K562 (cell line): ENCODE data around the gene PTP4A2. TPM values are rescaled to one million over a fixed set of nuclear protein-coding genes. Genes with fewer than 3 reads are reported as not detected.
A peak's percentile ranks its signal among the peaks of the same experiment; 100 is the strongest.

Experiments
- ATAC-seq: fragments of 200-7000 bp; cut with Tn5 transposase; 3 replicates; pipeline ENCODE4 v1.9.1; 2020; ENCODE audit warnings: moderate library complexity
- BruUV-seq: library from RNA; stranded (reverse); fragments of 400-500 nt; replicated peaks from 2 replicates; lab custom pipeline; 2021; lab: Mats Ljungman, UMichigan
- CTCF ChIA-PET: fragments of 300-600 bp; formaldehyde crosslinking; extraction: SDS; loops from one replicate; lab custom pipeline; 2021; ENCODE audit warnings: low intra/inter-chr PET ratio; lab: Yijun Ruan, JAX
- POLR2A ChIA-PET: fragments of 300-600, 350-650 bp; sonication (Branson Sonifier 250); formaldehyde crosslinking; extraction: SDS; loops from one replicate; lab custom pipeline; 2021; ENCODE audit warnings: antibody characterized with exemption, inconsistent platforms; lab: Yijun Ruan, JAX
- DNase-seq, 4 experiments: peaks; one replicate each; pipeline versions ENCODE4 v3.0.0 to v3.0.0-alpha.2; 2011 to 2018; ENCODE audit warnings: low spot score in 3 of 4, mixed read lengths in 3 of 4; ENCODE audit errors: extremely low read depth in 1 of 4
- FAIRE-seq: peaks from 2 replicates; lab custom pipeline; 2011; peaks lifted over from hg19 to GRCh38; lab: Jason Lieb, UNC
- H2AFZ ChIP-seq: 2 replicates; pipeline ENCODE4 v1.6.0; 2011; ENCODE audit warnings: low read depth, low read length, control low read depth, inconsistent platforms
- H3K27ac ChIP-seq: fragments of 200-600 bp; 3 replicates; pipeline ENCODE4 v1.8.0; 2011; ENCODE audit warnings: low read depth, mild to moderate bottlenecking, control low read depth, inconsistent platforms, low read length, moderate library complexity, mixed read lengths; ENCODE audit errors: extremely low read depth
- H3K27me3 ChIP-seq, 2 experiments: fragments of 300-600 bp in 1 of 2; 2 replicates in 1 of 2; 3 replicates in 1 of 2; pipeline versions ENCODE4 v1.6.0 to v1.8.0; 2011; ENCODE audit warnings: inconsistent platforms in 2 of 2, low read length in 2 of 2, mild to moderate bottlenecking in 1 of 2, mixed read lengths in 1 of 2, moderate library complexity in 1 of 2; ENCODE audit not compliant: control insufficient read depth in 2 of 2, insufficient read depth in 2 of 2
- H3K36me3 ChIP-seq: fragments of 300-600 bp; 3 replicates; pipeline ENCODE4 v1.8.0; 2011; ENCODE audit warnings: mild to moderate bottlenecking, low read length, inconsistent platforms; ENCODE audit not compliant: control insufficient read depth, insufficient read depth
- H3K4me1 ChIP-seq, 2 experiments: fragments of 200-600 bp in 1 of 2; replicated peaks in 1 of 2; 2 replicates in 1 of 2; 3 replicates in 1 of 2; pipeline versions ENCODE4 v1.5.1 to v1.8.0; 2011; ENCODE audit warnings: inconsistent platforms in 2 of 2, low read length in 2 of 2, mild to moderate bottlenecking in 1 of 2, mixed read lengths in 1 of 2, moderate library complexity in 1 of 2; ENCODE audit not compliant: control insufficient read depth in 2 of 2, insufficient read depth in 2 of 2
- H3K4me2 ChIP-seq: 2 replicates; pipeline ENCODE4 v1.6.1; 2011; ENCODE audit warnings: low read length, control low read depth, inconsistent platforms, mixed read lengths; ENCODE audit not compliant: insufficient read depth
- H3K4me3 ChIP-seq: fragments of 200-600 bp; sonication (generic), shearing (Covaris generic); 2 replicates; pipeline ENCODE4 v1.5.1; 2016; ENCODE audit warnings: control low read depth, inconsistent platforms
- H3K79me2 ChIP-seq: fragments of 200-600 bp; 3 replicates; pipeline ENCODE4 v1.8.0; 2011; ENCODE audit warnings: low read length, inconsistent platforms; ENCODE audit not compliant: control insufficient read depth, insufficient read depth
- H3K9ac ChIP-seq, 2 experiments: 2 replicates each; pipeline versions ENCODE4 v1.6.0 to v1.6.1; 2011; ENCODE audit warnings: low read depth in 2 of 2, low read length in 2 of 2, control low read depth in 1 of 2, inconsistent platforms in 1 of 2, mild to moderate bottlenecking in 1 of 2, mixed read lengths in 1 of 2; ENCODE audit not compliant: insufficient read depth in 1 of 2
- H3K9me1 ChIP-seq: one replicate; pipeline ENCODE4 v1.6.0; 2011; ENCODE audit warnings: inconsistent platforms, mild to moderate bottlenecking, low read length, moderate library complexity; ENCODE audit not compliant: control insufficient read depth, insufficient read depth
- H3K9me3 ChIP-seq: replicated peaks from 2 replicates; pipeline ENCODE4 v1.5.1; 2011; ENCODE audit warnings: low read depth, low read length, inconsistent platforms; ENCODE audit not compliant: control insufficient read depth, insufficient read depth
- H4K20me1 ChIP-seq: replicated peaks from 2 replicates; pipeline ENCODE4 v1.6.1; 2011; ENCODE audit warnings: low read length, inconsistent platforms, mixed read lengths; ENCODE audit not compliant: control insufficient read depth, insufficient read depth
- BCOR ChIP-seq: fragments of 450-650 bp; IDR thresholded peaks from 2 replicates; pipeline ENCODE4 v1.6.1; 2016
- FOXJ2 ChIP-seq: fragments of 200-800 bp; sonication (Bioruptor generic); IDR thresholded peaks from 2 replicates; pipeline ENCODE4 v1.6.1; 2016; ENCODE audit warnings: missing genetic modification characterization, missing compliant biosample characterization
- GATA2 ChIP-seq: sonication (generic); formaldehyde crosslinking; IDR thresholded peaks from 2 replicates; pipeline ENCODE4 v1.4.0; 2020; ENCODE audit warnings: mild to moderate bottlenecking, missing genetic modification reagents
- RBM25 ChIP-seq: fragments of 200-400 bp; formaldehyde crosslinking; IDR thresholded peaks from 2 replicates; pipeline ENCODE4 v1.6.1; 2018; ENCODE audit warnings: low read length, low read depth, moderate library complexity; ENCODE audit not compliant: severe bottlenecking
- SMARCE1 ChIP-seq: fragments of 450-650 bp; IDR thresholded peaks from 2 replicates; pipeline ENCODE4 v1.7.1; 2016; ENCODE audit warnings: mild to moderate bottlenecking
- SMC3 ChIP-seq: conservative IDR thresholded peaks from 2 replicates; pipeline ENCODE4 v1.6.1; 2011; ENCODE audit warnings: low read depth, low read length, improper control_type of control experiment; ENCODE audit not compliant: insufficient read depth
- STAT5A ChIP-seq: IDR thresholded peaks from 2 replicates; pipeline ENCODE4 v1.6.1; 2012; ENCODE audit warnings: low read length, inconsistent platforms, borderline replicate concordance
- TAF7 ChIP-seq: fragments of 450-650 bp; IDR thresholded peaks from 2 replicates; pipeline ENCODE4 v1.6.1; 2016; ENCODE audit warnings: missing genetic modification characterization, missing compliant biosample characterization
- ZC3H4 ChIP-seq: sonication (generic); formaldehyde crosslinking; IDR thresholded peaks from 2 replicates; pipeline ENCODE4 v1.9.0; 2021; ENCODE audit warnings: missing genetic modification reagents, borderline replicate concordance
- WGBS: fragments of 100-300 bp; shearing (Covaris generic); methylation state at CpG from one replicate; pipeline ENCODE4 v1.1.6; 2016; ENCODE audit warnings: low coverage, mixed read lengths; ENCODE audit not compliant: insufficient coverage; ENCODE audit errors: missing lambda C conversion rate; 5-methylcytosine and 5-hydroxymethylcytosine counted together
- in situ Hi-C: fragments of 300-500 bp; cut with MboI; formaldehyde crosslinking; loops from 4 replicates; pipeline ENCODE4 v1.15.0; 2018; ENCODE audit warnings: inconsistent platforms, mixed read lengths
- intact Hi-C: fragments of 100-400 bp; cut with micrococcal nuclease; formaldehyde crosslinking; loops from 2 replicates; pipeline ENCODE4 v1.14.2; 2022
- polyA plus RNA-seq, 8 experiments: library from polyadenylated mRNA; depleted of rRNA in 4 of 8; stranded (reverse) in 5 of 8; unstranded in 3 of 8; fragments of >200 nt; fragmentation: Nextera tagmentation in 2 of 8; fragmentation: Illumina TruSeq in 1 of 8; extraction: Ambion mirVana in 2 of 8; extraction: Trizol in 1 of 8; gene quantifications; 2 replicates each; pipeline versions ENCODE4 v1.2.1 to v1.2.3, GENCODE V29; 2011 to 2014; ENCODE audit warnings: inconsistent platforms in 1 of 8, missing spikeins in 1 of 8
- total RNA-seq, 7 experiments: library from RNA; depleted of rRNA in 6 of 7; stranded (reverse); fragments of >200 nt in 6 of 7; fragmentation: Illumina TruSeq in 2 of 7; extraction: Trizol in 2 of 7; gene quantifications; 2 replicates each; pipeline versions ENCODE4 v1.2.1 to v1.2.3, GENCODE V29; 2011 to 2021; ENCODE audit warnings: low replicate concordance in 1 of 7
- TF ChIP-seq, protein P1 (sequence below): IDR thresholded peaks from 2 replicates; pipeline ENCODE4 v1.6.1; 2011; ENCODE audit not compliant: insufficient read length; ENCODE audit errors: extremely low read depth
- TF ChIP-seq, protein P2 (sequence below): fragments of 450-650 bp; IDR thresholded peaks from 2 replicates; pipeline ENCODE4 v1.6.1; 2016; ENCODE audit warnings: low read depth
- TF ChIP-seq, protein P3 (sequence below): sonication (generic); formaldehyde crosslinking; IDR thresholded peaks from 2 replicates; pipeline ENCODE4 v1.4.0; 2020; ENCODE audit warnings: mild to moderate bottlenecking, missing genetic modification reagents

PTP4A2 gene
- total and polyA plus RNA-seq, 9 of the 15 experiments (the other 6 are each of a cell fraction or from before 2014, with no cell fraction given), result 197 to 870 (median 480) TPM

DNA sequence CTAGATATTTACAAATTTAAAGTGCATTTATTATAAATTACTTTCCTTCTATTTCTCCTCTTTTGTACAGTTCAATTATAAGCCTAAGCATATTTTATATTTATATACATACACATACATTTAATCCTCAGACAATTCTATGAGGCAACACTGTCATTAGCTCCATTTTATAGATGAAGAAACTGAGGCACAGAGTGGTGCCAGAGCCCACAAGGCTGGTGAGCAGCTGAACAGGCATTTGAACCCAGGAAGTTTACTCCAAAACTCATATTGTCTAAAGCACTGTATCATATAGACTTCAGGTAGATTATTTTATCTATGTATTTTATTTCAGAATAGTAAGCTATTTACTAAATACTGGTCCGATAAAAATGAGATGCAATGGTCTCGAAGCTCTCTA is 52.3 kb downstream of the PTP4A2 start:
- intact Hi-C loops, result no loop called here
- peaks cover 4% of the 10 kb centered on the region; the same call in 1 of the 2 replicates for H3K9me3 ChIP-seq
- TF ChIP-seq, protein P1, sequence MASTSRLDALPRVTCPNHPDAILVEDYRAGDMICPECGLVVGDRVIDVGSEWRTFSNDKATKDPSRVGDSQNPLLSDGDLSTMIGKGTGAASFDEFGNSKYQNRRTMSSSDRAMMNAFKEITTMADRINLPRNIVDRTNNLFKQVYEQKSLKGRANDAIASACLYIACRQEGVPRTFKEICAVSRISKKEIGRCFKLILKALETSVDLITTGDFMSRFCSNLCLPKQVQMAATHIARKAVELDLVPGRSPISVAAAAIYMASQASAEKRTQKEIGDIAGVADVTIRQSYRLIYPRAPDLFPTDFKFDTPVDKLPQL, result no peak
- TF ChIP-seq SMC3 (no peak), FOXJ2 (no peak), BCOR (peak; percentile 12; the same call in 1 of the 2 replicates), ZC3H4 (CRISPR knock-in tag) (no peak), SMARCE1 (no peak), RBM25 (peak; percentile 92), TAF7 (tag) (no peak), GATA2 (no peak), STAT5A (no peak)
- TF ChIP-seq, protein P2, sequence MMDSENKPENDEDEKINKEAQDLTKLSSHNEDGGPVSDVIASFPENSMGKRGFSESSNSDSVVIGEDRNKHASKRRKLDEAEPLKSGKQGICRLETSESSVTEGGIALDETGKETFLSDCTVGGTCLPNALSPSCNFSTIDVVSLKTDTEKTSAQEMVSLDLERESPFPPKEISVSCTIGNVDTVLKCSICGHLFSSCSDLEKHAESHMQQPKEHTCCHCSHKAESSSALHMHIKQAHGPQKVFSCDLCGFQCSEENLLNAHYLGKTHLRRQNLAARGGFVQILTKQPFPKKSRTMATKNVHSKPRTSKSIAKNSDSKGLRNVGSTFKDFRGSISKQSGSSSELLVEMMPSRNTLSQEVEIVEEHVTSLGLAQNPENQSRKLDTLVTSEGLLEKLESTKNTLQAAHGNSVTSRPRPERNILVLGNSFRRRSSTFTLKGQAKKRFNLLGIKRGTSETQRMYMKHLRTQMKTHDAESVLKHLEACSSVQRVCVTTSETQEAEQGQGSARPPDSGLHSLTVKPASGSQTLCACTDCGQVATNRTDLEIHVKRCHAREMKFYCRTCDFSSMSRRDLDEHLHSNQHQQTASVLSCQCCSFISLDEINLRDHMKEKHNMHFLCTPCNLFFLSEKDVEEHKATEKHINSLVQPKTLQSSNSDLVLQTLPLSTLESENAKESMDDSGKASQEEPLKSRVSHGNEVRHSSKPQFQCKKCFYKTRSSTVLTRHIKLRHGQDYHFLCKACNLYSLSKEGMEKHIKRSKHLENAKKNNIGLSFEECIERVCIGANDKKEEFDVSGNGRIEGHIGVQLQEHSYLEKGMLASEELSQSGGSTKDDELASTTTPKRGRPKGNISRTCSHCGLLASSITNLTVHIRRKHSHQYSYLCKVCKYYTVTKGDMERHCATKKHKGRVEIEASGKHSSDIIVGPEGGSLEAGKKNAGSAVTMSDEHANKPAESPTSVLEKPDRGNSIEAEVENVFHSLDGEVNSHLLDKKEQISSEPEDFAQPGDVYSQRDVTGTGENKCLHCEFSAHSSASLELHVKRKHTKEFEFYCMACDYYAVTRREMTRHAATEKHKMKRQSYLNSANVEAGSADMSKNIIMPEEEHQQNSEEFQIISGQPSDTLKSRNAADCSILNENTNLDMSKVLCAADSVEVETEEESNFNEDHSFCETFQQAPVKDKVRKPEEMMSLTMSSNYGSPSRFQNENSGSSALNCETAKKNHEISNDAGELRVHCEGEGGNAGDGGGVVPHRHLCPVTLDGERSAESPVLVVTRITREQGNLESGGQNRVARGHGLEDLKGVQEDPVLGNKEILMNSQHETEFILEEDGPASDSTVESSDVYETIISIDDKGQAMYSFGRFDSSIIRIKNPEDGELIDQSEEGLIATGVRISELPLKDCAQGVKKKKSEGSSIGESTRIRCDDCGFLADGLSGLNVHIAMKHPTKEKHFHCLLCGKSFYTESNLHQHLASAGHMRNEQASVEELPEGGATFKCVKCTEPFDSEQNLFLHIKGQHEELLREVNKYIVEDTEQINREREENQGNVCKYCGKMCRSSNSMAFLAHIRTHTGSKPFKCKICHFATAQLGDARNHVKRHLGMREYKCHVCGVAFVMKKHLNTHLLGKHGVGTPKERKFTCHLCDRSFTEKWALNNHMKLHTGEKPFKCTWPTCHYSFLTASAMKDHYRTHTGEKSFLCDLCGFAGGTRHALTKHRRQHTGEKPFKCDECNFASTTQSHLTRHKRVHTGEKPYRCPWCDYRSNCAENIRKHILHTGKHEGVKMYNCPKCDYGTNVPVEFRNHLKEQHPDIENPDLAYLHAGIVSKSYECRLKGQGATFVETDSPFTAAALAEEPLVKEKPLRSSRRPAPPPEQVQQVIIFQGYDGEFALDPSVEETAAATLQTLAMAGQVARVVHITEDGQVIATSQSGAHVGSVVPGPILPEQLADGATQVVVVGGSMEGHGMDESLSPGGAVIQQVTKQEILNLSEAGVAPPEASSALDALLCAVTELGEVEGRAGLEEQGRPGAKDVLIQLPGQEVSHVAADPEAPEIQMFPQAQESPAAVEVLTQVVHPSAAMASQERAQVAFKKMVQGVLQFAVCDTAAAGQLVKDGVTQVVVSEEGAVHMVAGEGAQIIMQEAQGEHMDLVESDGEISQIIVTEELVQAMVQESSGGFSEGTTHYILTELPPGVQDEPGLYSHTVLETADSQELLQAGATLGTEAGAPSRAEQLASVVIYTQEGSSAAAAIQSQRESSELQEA, result no peak
- TF ChIP-seq, protein P3, sequence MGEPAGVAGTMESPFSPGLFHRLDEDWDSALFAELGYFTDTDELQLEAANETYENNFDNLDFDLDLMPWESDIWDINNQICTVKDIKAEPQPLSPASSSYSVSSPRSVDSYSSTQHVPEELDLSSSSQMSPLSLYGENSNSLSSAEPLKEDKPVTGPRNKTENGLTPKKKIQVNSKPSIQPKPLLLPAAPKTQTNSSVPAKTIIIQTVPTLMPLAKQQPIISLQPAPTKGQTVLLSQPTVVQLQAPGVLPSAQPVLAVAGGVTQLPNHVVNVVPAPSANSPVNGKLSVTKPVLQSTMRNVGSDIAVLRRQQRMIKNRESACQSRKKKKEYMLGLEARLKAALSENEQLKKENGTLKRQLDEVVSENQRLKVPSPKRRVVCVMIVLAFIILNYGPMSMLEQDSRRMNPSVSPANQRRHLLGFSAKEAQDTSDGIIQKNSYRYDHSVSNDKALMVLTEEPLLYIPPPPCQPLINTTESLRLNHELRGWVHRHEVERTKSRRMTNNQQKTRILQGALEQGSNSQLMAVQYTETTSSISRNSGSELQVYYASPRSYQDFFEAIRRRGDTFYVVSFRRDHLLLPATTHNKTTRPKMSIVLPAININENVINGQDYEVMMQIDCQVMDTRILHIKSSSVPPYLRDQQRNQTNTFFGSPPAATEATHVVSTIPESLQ (CRISPR knock-in tag), result no peak

More for the DNA sequence above, 52.3 kb downstream of the PTP4A2 start:
- CTCF ChIA-PET, result no interaction called here
- FAIRE-seq, result no peak
- H3K27ac ChIP-seq, result no peak overlapping the region
- H3K79me2 ChIP-seq, result no peaks in the 10 kb centered on the region
- H3K9me1 ChIP-seq, result no peaks in the 10 kb centered on the region
- H3K36me3 ChIP-seq, result peaks cover 3% of the 10 kb centered on the region; the same call in 1 of the 3 replicates
- peaks cover 5 to 30% of the 10 kb centered on the region in 2 experiments; a peak in 4 of 5 replicates for H3K4me1 ChIP-seq
- WGBS, result 100% methylated on average over 2 of the region's 2 CpGs
- no peak for ATAC-seq
- H3K4me2 ChIP-seq, result no peak overlapping the region
- POLR2A ChIA-PET, result interaction anchor here (0.7 to 1.9 kb wide), 4 partner anchors 8 to 148 kb away, joined by 3 to 6 read pairs (median 4); no protein-coding TSS in a partner anchor
- no peaks in the 10 kb centered on the region for H4K20me1 ChIP-seq
- BruUV-seq, result no TSS peak
- H2AFZ ChIP-seq, result no peak overlapping the region
- no peak overlapping the region for H3K4me3 ChIP-seq
- in situ Hi-C loops, result no loop called here
- H3K27me3 ChIP-seq, result no peaks in the 10 kb centered on the region
- DNase-seq, result no peak
- no peak overlapping the region for H3K9ac ChIP-seq
